Ishikawa (cell line): ENCODE measurements around the gene SRP54.

Experiments used
- CEBPB ChIP-seq: IDR thresholded peaks from 2 replicates; pipeline ENCODE4 v1.6.1; 2012
- CREB1 ChIP-seq: IDR thresholded peaks from 2 replicates; pipeline ENCODE4 v1.6.1; 2012; ENCODE audit warnings: low read depth
- EGR1 ChIP-seq: IDR thresholded peaks from 2 replicates; pipeline ENCODE4 v1.6.1; 2012
- EP300 ChIP-seq: IDR thresholded peaks from 2 replicates; pipeline ENCODE4 v1.6.1; 2012; ENCODE audit warnings: borderline replicate concordance
- NFIC ChIP-seq: IDR thresholded peaks from 2 replicates; pipeline ENCODE4 v1.6.1; 2012
- RAD21 ChIP-seq: IDR thresholded peaks from 2 replicates; pipeline ENCODE4 v1.6.1; 2012; ENCODE audit warnings: low read depth
- TAF1 ChIP-seq: IDR thresholded peaks from 2 replicates; pipeline ENCODE4 v1.6.1; 2012; ENCODE audit warnings: low read depth, mild to moderate bottlenecking
- TCF12 ChIP-seq: IDR thresholded peaks from 2 replicates; pipeline ENCODE4 v1.6.1; 2012; ENCODE audit warnings: low read depth
- YY1 ChIP-seq: IDR thresholded peaks from 2 replicates; pipeline ENCODE4 v1.6.1; 2012; ENCODE audit warnings: low read depth
- ZBTB7A ChIP-seq: IDR thresholded peaks from 2 replicates; pipeline ENCODE4 v1.6.1; 2012; ENCODE audit warnings: low read depth
- TF ChIP-seq, protein P1 (sequence below): IDR thresholded peaks from 2 replicates; pipeline ENCODE4 v1.6.1; 2012; ENCODE audit warnings: low read depth, mild to moderate bottlenecking
- TF ChIP-seq, protein P2 (sequence below): IDR thresholded peaks from 2 replicates; pipeline ENCODE4 v1.6.1; 2012

DNA sequence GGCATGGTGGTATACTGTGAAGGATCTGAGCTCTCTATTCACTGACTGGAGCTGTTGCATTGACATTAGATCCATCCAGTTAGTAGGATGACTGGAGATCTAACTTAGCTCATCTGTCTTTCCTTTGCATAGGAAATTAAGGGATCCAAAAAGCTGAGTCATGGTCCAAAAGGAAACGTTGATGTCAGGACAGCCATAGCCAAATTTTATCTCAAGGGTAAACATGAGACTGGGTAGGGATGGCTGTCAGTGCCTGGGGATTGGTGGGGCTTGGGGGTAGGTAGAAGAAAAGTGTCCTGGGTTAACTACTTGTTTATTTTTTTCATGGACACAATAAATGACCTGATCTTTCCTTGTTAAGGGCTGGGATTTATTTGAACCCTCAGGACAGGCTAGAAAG lies 67.9 kb downstream of the SRP54 start:
- TF ChIP-seq YY1 (no peak), TAF1 (no peak), CREB1 (no peak), CEBPB (no peak), EGR1 (no peak), NFIC (no peak), RAD21 (no peak), EP300 (no peak), TCF12 (no peak), ZBTB7A (no peak)
- TF ChIP-seq, protein P1, sequence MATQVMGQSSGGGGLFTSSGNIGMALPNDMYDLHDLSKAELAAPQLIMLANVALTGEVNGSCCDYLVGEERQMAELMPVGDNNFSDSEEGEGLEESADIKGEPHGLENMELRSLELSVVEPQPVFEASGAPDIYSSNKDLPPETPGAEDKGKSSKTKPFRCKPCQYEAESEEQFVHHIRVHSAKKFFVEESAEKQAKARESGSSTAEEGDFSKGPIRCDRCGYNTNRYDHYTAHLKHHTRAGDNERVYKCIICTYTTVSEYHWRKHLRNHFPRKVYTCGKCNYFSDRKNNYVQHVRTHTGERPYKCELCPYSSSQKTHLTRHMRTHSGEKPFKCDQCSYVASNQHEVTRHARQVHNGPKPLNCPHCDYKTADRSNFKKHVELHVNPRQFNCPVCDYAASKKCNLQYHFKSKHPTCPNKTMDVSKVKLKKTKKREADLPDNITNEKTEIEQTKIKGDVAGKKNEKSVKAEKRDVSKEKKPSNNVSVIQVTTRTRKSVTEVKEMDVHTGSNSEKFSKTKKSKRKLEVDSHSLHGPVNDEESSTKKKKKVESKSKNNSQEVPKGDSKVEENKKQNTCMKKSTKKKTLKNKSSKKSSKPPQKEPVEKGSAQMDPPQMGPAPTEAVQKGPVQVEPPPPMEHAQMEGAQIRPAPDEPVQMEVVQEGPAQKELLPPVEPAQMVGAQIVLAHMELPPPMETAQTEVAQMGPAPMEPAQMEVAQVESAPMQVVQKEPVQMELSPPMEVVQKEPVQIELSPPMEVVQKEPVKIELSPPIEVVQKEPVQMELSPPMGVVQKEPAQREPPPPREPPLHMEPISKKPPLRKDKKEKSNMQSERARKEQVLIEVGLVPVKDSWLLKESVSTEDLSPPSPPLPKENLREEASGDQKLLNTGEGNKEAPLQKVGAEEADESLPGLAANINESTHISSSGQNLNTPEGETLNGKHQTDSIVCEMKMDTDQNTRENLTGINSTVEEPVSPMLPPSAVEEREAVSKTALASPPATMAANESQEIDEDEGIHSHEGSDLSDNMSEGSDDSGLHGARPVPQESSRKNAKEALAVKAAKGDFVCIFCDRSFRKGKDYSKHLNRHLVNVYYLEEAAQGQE: no peak
- TF ChIP-seq, protein P2, sequence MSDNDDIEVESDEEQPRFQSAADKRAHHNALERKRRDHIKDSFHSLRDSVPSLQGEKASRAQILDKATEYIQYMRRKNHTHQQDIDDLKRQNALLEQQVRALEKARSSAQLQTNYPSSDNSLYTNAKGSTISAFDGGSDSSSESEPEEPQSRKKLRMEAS: no peak
